KOPT-K1 (cell line): ENCODE results near the gene DMRTC1.
"Not testable (repeated sequence)": the region's sequence is repeated elsewhere in the genome, so short reads cannot be mapped to it uniquely, and the experiment has no call there.

Source experiments
- H3K27ac ChIP-seq: fragments of 200-600 bp; sonication (generic); 2 replicates; pipeline ENCODE4 v1.5.1; 2016; ENCODE audit warnings: antibody characterized with exemption, mild to moderate bottlenecking, low read depth, low read length; ENCODE audit not compliant: poor library complexity, severe bottlenecking
- H3K36me3 ChIP-seq: fragments of 200-600 bp; sonication (generic); 2 replicates; pipeline ENCODE4 v1.5.1; 2017; ENCODE audit warnings: antibody characterized with exemption, mild to moderate bottlenecking, low read length, moderate library complexity; ENCODE audit not compliant: insufficient read depth
- H3K9me3 ChIP-seq: fragments of 200-600 bp; sonication (generic); 2 replicates; pipeline ENCODE4 v1.5.1; 2017; ENCODE audit warnings: antibody characterized with exemption, low read length, mild to moderate bottlenecking; ENCODE audit not compliant: insufficient read depth, poor library complexity, severe bottlenecking

The DMRTC1 gene, protein sequence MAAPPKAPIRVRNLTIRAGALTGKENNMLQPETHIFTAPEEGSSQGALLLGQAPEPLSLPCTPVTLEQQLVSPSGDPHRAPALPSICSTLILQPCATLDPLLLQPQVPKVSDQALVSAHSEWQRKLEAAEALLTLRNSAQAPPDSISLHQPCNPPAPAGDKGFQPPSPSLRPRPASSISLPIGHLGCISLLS

GRCh38 chrX:72943819-72944169 is at the start of gene DMRTC1:
DMRTC1 (minus strand) TSS chrX:72943837; CDS start chrX:72875694, 68,143 bp downstream.
- H3K36me3 ChIP-seq, H3K9me3 ChIP-seq, H3K27ac ChIP-seq: not testable (repeated sequence)

DNA sequence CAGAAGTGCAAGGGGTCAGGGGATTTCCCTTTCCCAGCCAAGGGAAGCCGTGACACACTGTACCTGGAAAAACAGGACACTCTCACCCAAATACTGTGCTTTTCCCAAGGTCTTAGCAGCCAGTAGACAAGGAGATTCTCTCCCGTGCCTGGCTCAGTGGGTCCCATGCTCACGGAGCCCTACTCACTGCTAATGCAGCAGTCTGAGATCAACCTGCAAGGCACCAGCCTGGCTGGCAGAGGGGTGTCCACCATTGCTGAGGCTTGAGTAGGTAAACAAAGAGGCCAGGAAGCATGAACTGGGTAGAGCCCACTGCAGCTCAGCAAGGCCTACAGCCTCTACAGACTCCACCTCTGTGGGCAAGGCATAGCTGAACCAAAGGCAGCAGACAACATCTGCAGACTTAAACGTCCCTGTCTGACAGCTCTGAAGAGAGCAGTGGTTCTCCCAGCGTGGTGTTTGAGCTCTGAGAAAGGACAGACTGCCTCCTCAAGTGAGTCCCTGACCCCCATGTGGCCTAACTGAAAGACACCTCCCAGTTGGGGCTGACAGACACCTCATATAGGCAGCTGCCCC is 37.3 kb upstream of the DMRTC1 start:
- not testable (repeated sequence) for H3K36me3 ChIP-seq, H3K9me3 ChIP-seq, H3K27ac ChIP-seq

GRCh38 chrX:72974885-72975284 is 31.2 kb upstream of the DMRTC1 start:
- H3K9me3 ChIP-seq, H3K27ac ChIP-seq, H3K36me3 ChIP-seq: not testable (repeated sequence)

DNA sequence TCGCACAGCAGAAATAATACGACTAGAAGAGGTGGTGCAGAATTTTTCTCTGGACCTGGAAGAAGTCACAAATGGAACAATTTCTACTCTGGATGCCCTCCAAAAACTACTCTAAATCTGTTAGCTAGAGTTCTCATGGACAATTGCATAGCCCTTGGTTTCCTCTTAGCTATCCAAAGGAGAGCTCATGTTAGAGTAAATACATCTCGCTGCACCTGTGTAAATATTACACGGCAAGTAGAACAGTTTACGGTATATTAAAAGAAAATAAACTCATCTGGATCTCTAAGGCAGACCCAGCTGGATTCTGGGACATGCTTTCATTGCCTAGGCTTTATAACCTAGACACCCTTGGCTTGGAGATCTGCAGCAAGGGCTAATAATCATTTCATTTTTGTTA is 28.2 kb upstream of the DMRTC1 start:
- H3K27ac ChIP-seq, H3K36me3 ChIP-seq, H3K9me3 ChIP-seq: not testable (repeated sequence)

GRCh38 chrX:72959971-72960370 is 16.3 kb upstream of the DMRTC1 start:
- H3K27ac ChIP-seq, H3K36me3 ChIP-seq, H3K9me3 ChIP-seq: not testable (repeated sequence)

- H3K27ac ChIP-seq, H3K9me3 ChIP-seq, H3K36me3 ChIP-seq: not testable (repeated sequence)
Measured at GRCh38 chrX:72943035-72943818, 410 bp downstream of the DMRTC1 start.

GRCh38 chrX:72942272-72942671 is 1.4 kb downstream of the DMRTC1 start:
- H3K36me3 ChIP-seq, H3K27ac ChIP-seq, H3K9me3 ChIP-seq: not testable (repeated sequence)

- H3K9me3 ChIP-seq, H3K27ac ChIP-seq, H3K36me3 ChIP-seq: not testable (repeated sequence)
Measured at GRCh38 chrX:72937906-72938305, 5.7 kb downstream of the DMRTC1 start, which contains the start of gene FAM236A. FAM236A (plus strand) TSS chrX:72938206; CDS start chrX:72938263, 57 bp downstream.

GRCh38 chrX:72936882-72937455 is 6.7 kb downstream of the DMRTC1 start:
- H3K36me3 ChIP-seq, H3K27ac ChIP-seq, H3K9me3 ChIP-seq: not testable (repeated sequence)

DNA sequence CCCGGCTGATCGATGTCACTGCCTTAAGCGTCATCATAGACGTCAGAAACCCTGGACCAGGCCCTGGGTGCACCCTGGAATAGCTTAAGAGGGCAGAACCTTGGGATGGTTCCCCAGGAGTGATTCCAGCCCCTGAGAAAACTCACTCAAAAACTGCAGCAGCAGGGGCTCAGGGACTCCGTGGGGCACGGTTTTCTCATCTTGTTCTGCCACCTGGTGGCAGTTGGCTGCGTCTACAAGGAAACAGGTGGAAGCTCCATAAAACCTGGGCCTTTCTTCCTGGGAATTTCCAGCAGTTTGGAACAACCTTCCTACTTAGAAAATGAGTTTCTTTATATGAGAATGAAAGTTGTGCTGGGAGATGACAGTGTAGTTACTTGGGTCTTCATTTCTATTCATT is 7.2 kb downstream of the DMRTC1 start:
- H3K27ac ChIP-seq, H3K9me3 ChIP-seq, H3K36me3 ChIP-seq: not testable (repeated sequence)

DNA sequence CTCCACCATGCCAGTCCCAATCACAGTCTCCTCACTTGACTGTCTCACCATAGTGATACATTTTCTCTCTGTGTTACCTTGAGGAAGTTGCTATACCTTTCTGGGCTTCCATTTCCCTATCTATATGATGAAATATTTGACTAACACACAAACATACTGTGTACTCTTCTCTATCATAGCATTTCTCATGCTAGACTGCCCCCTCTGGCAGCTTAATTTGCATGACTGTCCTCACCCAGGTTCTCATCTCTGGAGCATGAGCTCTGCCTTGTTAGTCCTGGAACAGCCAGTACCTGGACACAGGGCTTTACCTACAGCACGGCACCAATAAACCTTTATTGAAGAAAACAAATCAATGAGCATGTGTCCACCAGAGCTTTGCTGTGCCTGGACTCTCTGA is 11.4 kb downstream of the DMRTC1 start:
- H3K9me3 ChIP-seq, H3K27ac ChIP-seq, H3K36me3 ChIP-seq: not testable (repeated sequence)

DNA sequence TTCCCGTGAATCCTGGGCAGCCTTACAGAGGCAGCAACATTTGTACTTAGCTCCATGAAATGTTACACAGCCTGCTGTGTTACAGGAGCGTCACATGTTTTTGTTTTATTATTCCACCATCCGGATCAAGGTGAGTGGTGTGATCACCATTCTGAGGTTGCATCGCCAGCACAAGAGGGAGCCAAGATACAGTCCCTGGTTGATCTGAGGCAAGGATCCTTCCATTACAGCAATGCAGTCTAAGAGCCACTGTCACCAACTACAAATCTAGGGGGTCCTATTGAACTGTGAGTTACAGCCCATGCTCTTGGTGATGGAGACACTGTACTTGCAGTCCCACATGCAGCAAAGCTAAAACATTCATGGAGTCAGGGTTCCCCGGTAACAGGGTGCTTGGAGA is 27.5 kb downstream of the DMRTC1 start:
- not testable (repeated sequence) for H3K36me3 ChIP-seq, H3K27ac ChIP-seq, H3K9me3 ChIP-seq

DNA sequence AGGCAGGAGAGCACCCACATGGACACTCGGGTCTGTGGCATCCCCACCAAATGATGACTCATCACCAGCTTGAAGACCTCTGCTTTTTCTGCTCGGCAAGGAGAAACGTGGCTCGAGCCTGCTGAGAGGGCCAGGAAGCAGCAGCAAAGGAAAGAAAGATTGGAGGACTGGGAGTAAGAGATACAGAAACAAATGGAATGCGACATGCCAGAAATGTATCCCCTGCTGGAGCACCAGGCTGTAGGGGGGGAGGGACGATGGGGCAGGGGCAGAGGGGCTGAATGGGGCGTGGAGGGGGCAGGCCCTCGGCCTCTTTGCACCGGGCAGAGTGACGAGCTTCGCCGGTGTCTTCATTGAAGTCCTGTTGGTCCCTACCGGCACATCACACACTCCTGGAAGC is 31.3 kb downstream of the DMRTC1 start, which contains the start of gene FAM236C:
TSS of gene FAM236C (plus strand) at position 301 of the 400 bp plus-strand sequence. CDS start 100 bp downstream, outside the sequence.
- not testable (repeated sequence) for H3K9me3 ChIP-seq, H3K36me3 ChIP-seq, H3K27ac ChIP-seq

- not testable (repeated sequence) for H3K27ac ChIP-seq, H3K9me3 ChIP-seq
Measured at GRCh38 chrX:72889740-72890139, 53.9 kb downstream of the DMRTC1 start.

GRCh38 chrX:72882898-72883297 is 60.7 kb downstream of the DMRTC1 start:
- H3K27ac ChIP-seq, H3K36me3 ChIP-seq, H3K9me3 ChIP-seq: not testable (repeated sequence)

More at GRCh38 chrX:72889740-72890139, 53.9 kb downstream of the DMRTC1 start:
- not testable (repeated sequence) for H3K36me3 ChIP-seq
